ENCODE data around the gene MRAS. TPM values are rescaled to one million over a fixed set of nuclear protein-coding genes. Genes with fewer than 3 reads are reported as not detected.
"Not testable (repeated sequence)": the region's sequence is repeated elsewhere in the genome, so short reads cannot be mapped to it uniquely, and the experiment has no call there.

The MRAS gene
- total RNA-seq, 1 donor from 2014 or later = not detected

DNA sequence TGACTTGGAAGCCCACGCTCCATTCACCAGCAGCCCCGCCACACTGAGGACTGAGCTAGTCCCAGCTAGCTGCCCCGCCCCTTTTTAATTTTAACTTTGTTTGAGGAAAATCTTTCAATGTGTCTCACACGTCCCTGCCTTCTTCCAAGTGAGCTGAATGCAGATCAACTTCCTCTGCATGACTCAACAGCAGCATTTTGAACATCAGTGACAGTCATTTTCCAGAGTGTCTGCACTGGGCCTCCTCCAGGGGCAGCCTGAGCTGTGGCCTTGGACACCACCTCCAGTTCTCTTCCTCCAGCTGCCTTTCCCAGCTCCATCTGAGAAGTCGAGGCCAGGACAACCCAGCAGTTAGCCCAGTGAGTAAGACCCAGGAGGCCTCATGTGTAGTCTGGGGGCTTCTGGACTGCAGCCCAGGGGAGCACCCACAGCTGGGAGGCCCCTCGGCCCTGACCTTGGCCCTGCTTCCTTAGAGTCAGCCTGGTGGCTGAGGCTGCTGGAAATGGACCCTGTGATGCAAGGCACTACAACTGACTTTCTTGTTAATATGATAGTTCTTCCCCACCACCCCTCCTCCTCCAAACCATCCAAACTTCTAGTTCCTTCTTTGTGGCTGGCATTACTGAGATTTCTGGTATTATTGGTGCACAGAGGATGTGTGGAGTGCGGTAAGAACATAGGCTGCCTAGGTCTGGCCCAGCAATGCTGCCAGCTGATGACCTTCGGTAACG, 64.6 kb downstream of the MRAS start:
- intact Hi-C loops (cut with micrococcal nuclease) = no loop called here

DNA sequence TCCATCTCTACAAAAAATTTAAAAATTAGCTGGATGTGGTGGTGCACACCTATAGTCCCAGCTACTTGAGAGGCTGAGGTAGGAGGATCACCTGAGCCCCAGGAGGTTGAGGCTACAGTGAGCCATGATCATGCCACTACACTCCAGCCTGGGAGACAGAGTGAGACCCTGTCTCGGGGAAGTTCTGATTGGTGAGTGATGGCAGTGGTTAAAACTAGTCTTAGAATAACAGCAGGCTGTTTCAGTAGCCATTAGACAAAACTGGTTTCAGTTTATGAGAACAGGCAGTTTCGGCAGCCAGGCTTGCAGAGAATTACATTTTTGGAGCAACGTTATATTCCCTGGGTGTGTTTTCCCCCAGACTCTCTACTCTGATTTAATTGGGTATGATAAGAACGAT, 67.9 kb downstream of the MRAS start:
- intact Hi-C loops (cut with micrococcal nuclease) = loop anchor here (2.0 to 5.0 kb wide), 3 partner anchors 61 to 507 kb away; no protein-coding TSS in a partner anchor

GRCh38 chr3:138417559-138417982, 69.2 kb downstream of the MRAS start:
- intact Hi-C loops (cut with micrococcal nuclease) = loop anchor here (2.0 to 5.0 kb wide), 3 partner anchors 60 to 505 kb away; no protein-coding TSS in a partner anchor

DNA sequence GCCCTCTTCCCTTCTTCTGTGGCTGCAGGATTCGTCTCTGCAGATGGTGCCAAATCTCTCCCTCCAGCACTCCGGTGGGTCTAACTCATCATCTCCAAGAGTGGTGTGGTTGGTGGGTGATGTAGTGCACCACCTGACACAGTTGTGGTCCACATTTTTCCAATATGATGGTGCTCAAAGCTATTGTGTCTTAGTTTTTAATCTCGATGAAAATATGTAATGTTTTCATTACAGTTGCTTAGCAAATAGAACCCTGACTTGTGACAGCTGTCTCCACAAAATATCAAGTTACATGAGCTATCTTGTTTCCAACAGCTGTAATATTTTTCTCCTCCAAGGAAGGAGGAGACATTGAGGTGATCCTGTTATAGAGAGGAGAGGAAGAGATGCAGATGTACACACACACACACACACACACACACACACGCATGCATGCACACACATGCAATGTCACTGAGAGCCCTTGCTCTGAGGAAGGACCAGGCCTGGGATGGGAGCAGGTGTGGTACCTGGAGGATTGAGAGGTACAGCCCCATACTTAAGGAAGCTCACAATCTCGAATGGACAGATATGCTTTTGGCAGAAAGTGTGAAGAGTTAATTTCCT, 70.3 kb downstream of the MRAS start:
- intact Hi-C loops (cut with micrococcal nuclease) = loop anchor here (2.0 to 5.0 kb wide), 3 partner anchors 59 to 351 kb away; partner anchors contain the start of gene CEP70

DNA sequence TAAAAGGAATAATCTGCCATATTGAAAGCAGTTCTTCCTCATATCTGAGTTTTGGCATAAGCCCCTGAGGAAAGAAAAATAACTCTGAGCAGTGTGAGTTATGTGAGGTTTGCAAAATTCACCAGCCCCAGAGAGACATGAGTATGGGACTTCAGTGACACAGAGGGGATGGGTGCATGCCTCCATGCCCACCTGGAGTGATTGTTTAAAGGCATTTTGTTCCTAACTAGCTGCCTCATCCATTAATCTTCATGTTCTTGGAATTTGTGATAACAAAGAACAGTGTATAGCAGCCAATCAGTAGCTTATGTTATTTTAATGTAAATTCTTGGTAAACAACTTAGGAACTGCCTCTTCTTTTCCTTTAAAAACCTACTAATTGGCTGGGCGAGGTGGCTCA, 74.9 kb downstream of the MRAS start:
- intact Hi-C loops (cut with micrococcal nuclease) = no loop called here

DNA sequence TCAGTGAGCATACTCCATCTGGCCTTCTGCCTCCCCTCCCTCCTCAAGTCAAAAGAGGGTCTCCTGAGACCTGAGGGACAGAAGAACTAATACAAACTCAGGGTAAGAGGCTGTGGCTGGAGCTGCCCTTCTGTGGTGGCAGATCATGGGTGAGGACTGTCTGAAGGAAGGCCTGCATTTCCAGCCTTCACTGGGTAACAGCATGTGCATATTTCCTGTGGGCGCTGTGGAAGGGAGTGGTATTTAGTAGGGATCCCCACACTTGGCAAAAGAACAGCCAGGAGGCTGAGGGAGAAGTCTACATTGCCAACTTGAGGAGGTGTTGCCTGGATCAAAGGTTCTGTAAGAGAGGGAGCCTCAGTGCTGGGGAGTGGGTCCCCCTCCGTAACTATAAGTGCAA, 75.9 kb downstream of the MRAS start:
- intact Hi-C loops (cut with micrococcal nuclease) = no loop called here

- intact Hi-C loops (cut with micrococcal nuclease) = no loop called here
These were observed 77.8 kb downstream of the MRAS start for GRCh38 chr3:138426211-138426610.

DNA sequence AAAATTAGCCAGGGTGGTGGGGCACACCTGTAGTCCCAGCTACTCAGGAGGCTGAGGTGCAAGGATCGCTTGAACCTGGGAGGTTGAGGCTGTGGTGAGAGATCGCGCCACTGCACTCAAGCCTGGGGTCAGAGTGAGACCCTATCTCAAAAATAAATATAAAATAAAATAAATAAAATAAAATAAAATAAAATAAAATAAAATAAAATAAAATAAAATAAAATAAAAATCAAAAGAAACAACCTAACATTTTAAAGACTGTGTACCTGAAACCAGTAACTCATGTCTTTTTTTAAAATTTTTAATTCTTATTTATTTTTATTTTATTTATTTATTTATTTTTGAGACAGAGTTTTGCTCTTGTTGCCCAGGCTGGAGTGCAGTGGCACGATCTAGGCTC, 78.4 kb downstream of the MRAS start:
- intact Hi-C loops (cut with micrococcal nuclease) = not testable (repeated sequence)

DNA sequence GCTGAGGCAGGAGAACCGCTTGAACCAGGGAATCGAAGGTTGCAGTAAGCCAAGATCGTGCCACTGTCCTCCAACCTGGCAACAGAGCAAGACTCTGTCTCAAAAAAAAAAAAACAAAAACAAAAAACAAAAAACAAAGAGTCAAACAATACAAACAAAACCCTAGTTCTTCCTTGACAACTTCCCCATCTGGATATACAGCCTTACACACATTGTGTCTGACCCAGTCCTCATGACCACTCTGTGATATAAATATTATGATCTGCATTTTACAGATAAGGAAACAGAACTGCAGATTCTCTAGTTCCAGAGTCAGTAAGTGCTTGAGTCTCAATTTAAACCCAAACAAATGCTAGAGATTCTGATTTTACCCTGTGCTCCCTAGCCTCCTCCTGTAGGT, 81.3 kb downstream of the MRAS start:
- intact Hi-C loops (cut with micrococcal nuclease) = loop anchor here (10.0 kb wide), 1 partner anchor 245 kb away; the partner anchor contains the start of gene ARMC8

- intact Hi-C loops (cut with micrococcal nuclease) = loop anchor here (10.0 kb wide), 1 partner anchor 248 kb away; the partner anchor contains the start of gene ARMC8
These were observed 84.3 kb downstream of the MRAS start for GRCh38 chr3:138432576-138433240.

GRCh38 chr3:138433892-138434275, 85.5 kb downstream of the MRAS start:
- intact Hi-C loops (cut with micrococcal nuclease) = loop anchor here (10.0 kb wide), 1 partner anchor 249 kb away; the partner anchor contains the start of gene ARMC8

- intact Hi-C loops (cut with micrococcal nuclease) = loop anchor here (10.0 kb wide), 1 partner anchor 250 kb away; the partner anchor contains the start of gene ARMC8
These were observed 86.0 kb downstream of the MRAS start, which contains the start of gene ESYT3 for GRCh38 chr3:138434276-138434874. Gene ESYT3 (plus strand): TSS chr3:138434616. CDS start chr3:138434799, 183 bp downstream.

GRCh38 chr3:138434875-138435772, 86.7 kb downstream of the MRAS start:
- intact Hi-C loops (cut with micrococcal nuclease) = loop anchor here (10.0 kb wide), 1 partner anchor 250 kb away; the partner anchor contains the start of gene ARMC8

GRCh38 chr3:138435840-138436239, 87.5 kb downstream of the MRAS start:
- intact Hi-C loops (cut with micrococcal nuclease) = loop anchor here (10.0 kb wide), 1 partner anchor 251 kb away; the partner anchor contains the start of gene ARMC8

- intact Hi-C loops (cut with micrococcal nuclease) = loop anchor here (10.0 kb wide), 1 partner anchor 252 kb away; the partner anchor contains the start of gene ARMC8
These were observed 88.9 kb downstream of the MRAS start for GRCh38 chr3:138437281-138437680.

DNA sequence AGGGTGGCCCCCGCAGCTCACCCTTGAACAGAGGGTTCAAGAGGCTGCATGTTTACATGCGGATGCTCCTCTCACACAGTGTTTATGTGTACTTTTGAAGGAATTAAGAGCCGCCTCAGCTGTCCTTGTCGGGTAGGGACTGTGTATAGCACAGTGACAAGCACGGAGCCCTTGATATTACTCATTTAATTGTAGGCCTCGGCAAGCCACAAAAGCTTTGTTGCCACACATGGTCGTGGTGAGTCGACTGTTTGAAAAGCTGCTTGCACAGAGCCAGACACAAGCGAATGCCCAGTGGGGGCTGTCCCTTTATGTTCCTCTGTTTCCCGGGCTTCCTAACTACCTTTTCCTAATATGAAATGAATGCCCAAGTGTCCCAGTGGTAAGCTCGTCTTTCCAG, 90.5 kb downstream of the MRAS start:
- intact Hi-C loops (cut with micrococcal nuclease) = loop anchor here (10.0 kb wide), 1 partner anchor 254 kb away; the partner anchor contains the start of gene ARMC8

DNA sequence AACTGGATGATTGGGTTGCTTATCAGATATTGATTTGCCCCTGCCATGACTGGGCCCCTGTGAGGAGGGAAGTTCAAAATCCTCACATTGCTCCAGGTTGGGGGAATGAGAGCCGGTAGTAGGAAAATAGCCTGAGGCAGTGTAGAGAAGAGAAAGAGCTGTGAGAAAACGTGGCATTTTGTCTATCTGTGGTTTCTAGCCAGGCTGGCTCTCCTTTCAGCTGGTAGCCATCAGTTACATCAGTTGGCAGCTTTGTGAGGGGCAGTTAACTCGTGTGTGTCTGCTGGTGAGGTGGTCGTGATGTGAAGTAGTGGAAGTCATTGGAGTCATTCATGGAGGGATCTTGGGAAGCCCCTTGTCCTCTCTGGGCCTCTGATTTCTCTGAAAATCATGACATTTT, 91.3 kb downstream of the MRAS start:
- intact Hi-C loops (cut with micrococcal nuclease) = loop anchor here (10.0 kb wide), 1 partner anchor 255 kb away; the partner anchor contains the start of gene ARMC8

DNA sequence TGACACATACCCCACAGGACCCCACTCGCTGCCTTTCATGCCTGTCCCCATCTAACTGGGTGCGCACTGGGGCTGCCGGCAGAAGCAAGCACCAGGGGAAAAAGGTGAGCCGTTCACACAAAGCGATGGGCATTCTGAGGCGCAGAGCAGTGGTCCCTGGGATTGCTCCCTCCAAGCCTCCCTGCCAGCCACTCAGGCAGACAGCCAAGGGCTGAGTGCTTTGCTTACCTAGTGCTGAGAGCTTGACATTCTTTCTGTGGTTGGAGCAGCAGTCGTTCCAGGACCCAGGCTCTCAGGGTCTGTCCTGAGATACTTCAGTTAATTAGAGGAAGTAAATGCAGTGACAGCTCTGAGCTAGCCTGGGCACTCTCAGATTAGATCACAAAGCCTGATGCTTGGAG, 91.7 kb downstream of the MRAS start:
- intact Hi-C loops (cut with micrococcal nuclease) = no loop called here

DNA sequence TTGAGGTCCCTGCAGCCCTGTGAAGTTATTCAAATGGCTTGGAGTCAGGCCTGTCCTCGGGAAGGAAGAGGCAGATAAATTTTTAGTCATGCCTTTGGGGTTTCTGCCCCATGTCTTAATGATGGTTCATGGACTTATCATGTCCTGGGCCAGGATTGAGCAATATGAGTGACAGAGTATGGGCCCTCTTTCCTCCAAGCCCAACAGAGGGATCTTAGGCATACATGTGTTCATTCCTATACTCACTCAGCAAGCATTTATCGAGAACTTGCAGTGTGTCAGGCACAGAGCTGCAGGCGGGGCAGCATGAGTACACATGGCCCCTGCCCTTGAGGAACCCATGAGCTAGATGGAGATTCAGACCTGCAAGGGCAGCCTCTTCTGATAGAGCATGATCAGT, 92.2 kb downstream of the MRAS start:
- intact Hi-C loops (cut with micrococcal nuclease) = no loop called here

- intact Hi-C loops (cut with micrococcal nuclease) = no loop called here
These were observed 92.9 kb downstream of the MRAS start for GRCh38 chr3:138441256-138441655.

All from T-helper 2 cell treated with Interferon-gamma antibody and Interleukin-4, amounts not matched to agents 100 ng/mL and 5 ng/mL, for 36 hours (primary cell).